Fibroblast of pulmonary artery (primary cell): Measurements from ENCODE around the gene NKX6-1.

Experiments
- DNase-seq: peaks from one replicate; pipeline ENCODE4 v3.0.0-alpha.2; 2010; ENCODE audit warnings: low read depth
- H3K4me3 ChIP-seq: replicated peaks from 2 replicates; pipeline ENCODE4 v1.5.1; 2011; ENCODE audit warnings: low read depth, mild to moderate bottlenecking, control low read depth, low read length, moderate library complexity
- CTCF ChIP-seq: IDR thresholded peaks from 2 replicates; pipeline ENCODE4 v1.5.1; 2011; ENCODE audit warnings: mild to moderate bottlenecking, control low read depth, low read length, inconsistent platforms; ENCODE audit errors: missing control alignments

The NKX6-1 gene

GRCh38 chr4:84498935-84499623 lies at the start of gene NKX6-1:
Gene NKX6-1, minus strand, starts transcription at chr4:84499292. Its CDS starts 1,064 bp downstream, at chr4:84498228.
- DNase-seq = peak; percentile 29
- no peak for TF ChIP-seq CTCF
- peak within 1 kb of the TSS; percentile 43 for H3K4me3 ChIP-seq

GRCh38 chr4:84547211-84547610 lies 48.1 kb upstream of the NKX6-1 start:
- no peak for TF ChIP-seq CTCF
- H3K4me3 ChIP-seq = no peak overlapping the region
- DNase-seq = peak; percentile 4

- TF ChIP-seq CTCF = no peak
- no peak for DNase-seq
- no peak overlapping the region for H3K4me3 ChIP-seq
These were observed 46.0 kb upstream of the NKX6-1 start for GRCh38 chr4:84545093-84545492.

GRCh38 chr4:84535901-84536300 lies 36.8 kb upstream of the NKX6-1 start:
- no peak for DNase-seq
- no peak for TF ChIP-seq CTCF
- no peak overlapping the region for H3K4me3 ChIP-seq

GRCh38 chr4:84531689-84532088 lies 32.6 kb upstream of the NKX6-1 start:
- H3K4me3 ChIP-seq = no peak overlapping the region
- DNase-seq = no peak
- no peak for TF ChIP-seq CTCF

- H3K4me3 ChIP-seq = no peak overlapping the region
- no peak for TF ChIP-seq CTCF
- peak; percentile 13 for DNase-seq
These were observed 31.8 kb upstream of the NKX6-1 start for GRCh38 chr4:84530871-84531270.

GRCh38 chr4:84530454-84530853 lies 31.4 kb upstream of the NKX6-1 start:
- no peak overlapping the region for H3K4me3 ChIP-seq
- peak; percentile 13 for DNase-seq
- TF ChIP-seq CTCF = no peak
